OCI-LY1 (cell line): Measurements from ENCODE around the gene MRPL38.

Source experiments
- H2AFZ ChIP-seq: fragments of 200-600 bp; sonication (generic), shearing (Covaris generic); 2 replicates; pipeline ENCODE4 v1.6.0; 2014; ENCODE audit warnings: antibody characterized with exemption, mild to moderate bottlenecking, low read length
- H3F3A ChIP-seq: fragments of 200-600 bp; sonication (generic), shearing (Covaris generic); 2 replicates; pipeline ENCODE4 v1.6.0; 2014; ENCODE audit warnings: mild to moderate bottlenecking, antibody characterized with exemption, low read length, moderate library complexity; ENCODE audit not compliant: insufficient read depth
- H3K27ac ChIP-seq: fragments of 200-600 bp; sonication (generic); 2 replicates; pipeline ENCODE4 v1.5.1; 2014; ENCODE audit warnings: low read length, mixed run types, mild to moderate bottlenecking, low read depth; ENCODE audit not compliant: poor library complexity, severe bottlenecking
- H3K27me3 ChIP-seq: fragments of 200-600 bp; sonication (generic); 2 replicates; pipeline ENCODE4 v1.6.0; 2014; ENCODE audit warnings: antibody characterized with exemption, mild to moderate bottlenecking, low read length, moderate library complexity; ENCODE audit not compliant: insufficient read depth
- H3K36me3 ChIP-seq: fragments of 200-600 bp; sonication (generic); 2 replicates; pipeline ENCODE4 v1.6.1; 2014; ENCODE audit warnings: mild to moderate bottlenecking, antibody characterized with exemption, low read length, moderate library complexity, mixed read lengths; ENCODE audit not compliant: insufficient read depth
- H3K4me1 ChIP-seq: fragments of 200-600 bp; sonication (generic); 2 replicates; pipeline ENCODE4 v1.5.1; 2014; ENCODE audit warnings: mild to moderate bottlenecking, low read length, moderate library complexity; ENCODE audit not compliant: insufficient read depth, severe bottlenecking
- H3K4me2 ChIP-seq: fragments of 200-600 bp; sonication (generic), shearing (Covaris generic); 2 replicates; pipeline ENCODE4 v1.6.1; 2014; ENCODE audit warnings: low read length
- H3K4me3 ChIP-seq: fragments of 200-600 bp; sonication (generic); 2 replicates; pipeline ENCODE4 v1.5.1; 2014; ENCODE audit warnings: low read length, low read depth, mild to moderate bottlenecking, mixed read lengths; ENCODE audit not compliant: poor library complexity, severe bottlenecking
- H3K79me2 ChIP-seq: fragments of 200-600 bp; shearing (Covaris generic); 2 replicates; pipeline ENCODE4 v1.6.1; 2016; ENCODE audit warnings: mixed run types, low read length, mixed read lengths; ENCODE audit not compliant: insufficient read depth
- H3K9ac ChIP-seq: fragments of 200-600 bp; sonication (generic), shearing (Covaris generic); 2 replicates; pipeline ENCODE4 v1.6.1; 2014; ENCODE audit warnings: mild to moderate bottlenecking, low read length, mixed read lengths
- H3K9me2 ChIP-seq: fragments of 200-600 bp; sonication (generic), shearing (Covaris generic); 2 replicates; pipeline ENCODE4 v1.6.1; 2014; ENCODE audit warnings: low read depth, mild to moderate bottlenecking, low read length, mixed read lengths
- H3K9me3 ChIP-seq: fragments of 200-600 bp; shearing (Covaris generic); 2 replicates; pipeline ENCODE4 v1.6.1; 2014; ENCODE audit warnings: low read length, mixed read lengths
- H4K20me1 ChIP-seq: fragments of 200-600 bp; sonication (generic), shearing (Covaris generic); 2 replicates; pipeline ENCODE4 v1.6.0; 2016; ENCODE audit warnings: mild to moderate bottlenecking, low read length; ENCODE audit not compliant: insufficient read depth
- EZH2 ChIP-seq: fragments of 200-600 bp; sonication (generic), shearing (Covaris generic); IDR thresholded peaks from 2 replicates; pipeline ENCODE4 v1.8.0; 2017; ENCODE audit warnings: borderline replicate concordance, mixed run types, mild to moderate bottlenecking, antibody characterized with exemption, low read length, moderate library complexity, mixed read lengths
- TF ChIP-seq, protein P1 (sequence below): fragments of 200-600 bp; sonication (generic), shearing (Covaris generic); IDR thresholded peaks from 2 replicates; pipeline ENCODE4 v1.5.1; 2017; ENCODE audit warnings: mild to moderate bottlenecking, antibody characterized with exemption, low read length, moderate library complexity, mixed read lengths

The MRPL38 gene

DNA sequence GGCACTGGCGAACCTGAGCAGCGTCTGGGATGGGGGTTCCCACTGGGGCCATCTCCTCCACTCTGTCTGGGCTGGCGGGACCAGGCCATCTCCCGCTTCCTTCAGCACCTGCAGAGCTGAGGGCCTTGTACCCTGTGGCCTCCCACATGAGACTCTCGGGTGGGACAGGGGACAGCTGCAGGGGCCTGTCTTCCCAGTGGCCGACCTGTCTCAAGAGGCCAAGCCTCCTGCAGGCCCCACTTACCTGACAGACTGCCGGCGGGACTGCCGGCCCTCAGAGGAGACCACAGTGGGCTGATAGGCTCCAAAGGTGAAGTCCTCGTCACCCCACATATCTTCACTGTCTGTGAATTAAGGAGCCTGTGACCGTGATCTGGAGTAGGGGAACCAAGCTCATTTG is 20.4 kb upstream of the MRPL38 start:
- no peak overlapping the region for H3K4me3 ChIP-seq
- no peaks in the 10 kb centered on the region for H3K27me3 ChIP-seq
- peaks cover 42% of the 10 kb centered on the region; the same call in 1 of the 2 replicates for H3K36me3 ChIP-seq
- no peaks in the 10 kb centered on the region for H3K4me1 ChIP-seq
- no peak overlapping the region for H3K27ac ChIP-seq
- no peaks in the 10 kb centered on the region for H3K79me2 ChIP-seq
- H3K9me2 ChIP-seq = no peaks in the 10 kb centered on the region
- TF ChIP-seq, protein P1, sequence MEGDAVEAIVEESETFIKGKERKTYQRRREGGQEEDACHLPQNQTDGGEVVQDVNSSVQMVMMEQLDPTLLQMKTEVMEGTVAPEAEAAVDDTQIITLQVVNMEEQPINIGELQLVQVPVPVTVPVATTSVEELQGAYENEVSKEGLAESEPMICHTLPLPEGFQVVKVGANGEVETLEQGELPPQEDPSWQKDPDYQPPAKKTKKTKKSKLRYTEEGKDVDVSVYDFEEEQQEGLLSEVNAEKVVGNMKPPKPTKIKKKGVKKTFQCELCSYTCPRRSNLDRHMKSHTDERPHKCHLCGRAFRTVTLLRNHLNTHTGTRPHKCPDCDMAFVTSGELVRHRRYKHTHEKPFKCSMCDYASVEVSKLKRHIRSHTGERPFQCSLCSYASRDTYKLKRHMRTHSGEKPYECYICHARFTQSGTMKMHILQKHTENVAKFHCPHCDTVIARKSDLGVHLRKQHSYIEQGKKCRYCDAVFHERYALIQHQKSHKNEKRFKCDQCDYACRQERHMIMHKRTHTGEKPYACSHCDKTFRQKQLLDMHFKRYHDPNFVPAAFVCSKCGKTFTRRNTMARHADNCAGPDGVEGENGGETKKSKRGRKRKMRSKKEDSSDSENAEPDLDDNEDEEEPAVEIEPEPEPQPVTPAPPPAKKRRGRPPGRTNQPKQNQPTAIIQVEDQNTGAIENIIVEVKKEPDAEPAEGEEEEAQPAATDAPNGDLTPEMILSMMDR = no peak
- no peak for TF ChIP-seq EZH2
- H4K20me1 ChIP-seq = no peaks in the 10 kb centered on the region
- no peaks in the 10 kb centered on the region for H3K9me3 ChIP-seq
- no peak overlapping the region for H3K9ac ChIP-seq
- no peak overlapping the region for H2AFZ ChIP-seq
- H3K4me2 ChIP-seq = no peak overlapping the region
- H3F3A ChIP-seq = no peaks in the 10 kb centered on the region; the same call in 1 of the 2 replicates

DNA sequence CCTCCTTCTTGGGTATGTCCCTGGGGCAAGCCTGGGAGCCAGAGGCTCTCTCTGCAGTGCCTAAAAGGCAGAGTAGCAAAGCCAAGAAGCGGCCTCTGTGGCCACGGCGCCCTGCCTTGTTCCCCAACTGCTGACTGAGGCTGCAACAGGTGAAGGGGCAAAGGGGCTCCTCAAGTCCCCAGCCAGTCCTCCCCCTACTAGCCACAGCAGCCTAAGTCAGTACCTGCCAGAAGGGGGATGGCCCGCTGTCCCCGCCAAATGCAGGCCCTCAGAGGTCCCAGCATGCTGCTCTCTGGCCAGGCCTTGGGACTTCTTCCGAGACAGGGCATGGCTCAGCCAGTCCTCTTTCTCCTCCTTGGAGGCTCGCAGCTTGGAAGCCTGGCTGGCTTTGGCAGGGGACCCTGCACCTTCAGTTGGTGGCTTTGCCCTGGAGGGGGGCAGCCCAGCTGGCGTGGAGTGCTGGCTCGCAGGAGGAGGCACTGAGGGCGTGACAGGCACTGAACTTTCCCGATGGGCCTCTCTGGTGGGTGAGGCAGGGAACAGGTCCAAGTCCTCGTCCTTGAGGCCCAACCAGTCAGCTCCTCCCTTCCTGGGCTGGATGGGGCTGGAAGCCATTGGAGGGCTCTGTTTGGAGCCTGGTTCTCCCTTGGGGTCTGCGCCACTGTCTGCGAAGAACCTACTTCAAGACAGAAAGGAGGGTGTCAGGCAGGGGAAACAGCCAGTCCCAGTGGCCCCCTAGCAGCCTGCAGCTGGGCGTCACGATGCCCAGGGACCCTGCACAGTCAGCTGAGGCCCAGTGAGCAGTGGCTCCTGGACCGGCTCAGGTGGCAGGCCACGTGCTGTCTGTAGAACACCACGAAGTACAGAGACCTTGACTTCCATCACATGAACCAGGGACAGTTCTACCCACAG is 18.5 kb upstream of the MRPL38 start:
- H3K4me1 ChIP-seq = no peaks in the 10 kb centered on the region
- no peak overlapping the region for H3K4me2 ChIP-seq
- no peak overlapping the region for H2AFZ ChIP-seq
- H3K27ac ChIP-seq = no peak overlapping the region
- no peaks in the 10 kb centered on the region for H3K9me2 ChIP-seq
- no peak for TF ChIP-seq EZH2
- TF ChIP-seq, protein P1 = no peak
- H4K20me1 ChIP-seq = no peaks in the 10 kb centered on the region
- H3F3A ChIP-seq = no peaks in the 10 kb centered on the region
- H3K27me3 ChIP-seq = no peaks in the 10 kb centered on the region
- no peaks in the 10 kb centered on the region for H3K79me2 ChIP-seq
- no peak overlapping the region for H3K9ac ChIP-seq
- H3K9me3 ChIP-seq = no peaks in the 10 kb centered on the region
- H3K4me3 ChIP-seq = no peak overlapping the region
- H3K36me3 ChIP-seq = peaks cover 48% of the 10 kb centered on the region; the same call in 1 of the 2 replicates

DNA sequence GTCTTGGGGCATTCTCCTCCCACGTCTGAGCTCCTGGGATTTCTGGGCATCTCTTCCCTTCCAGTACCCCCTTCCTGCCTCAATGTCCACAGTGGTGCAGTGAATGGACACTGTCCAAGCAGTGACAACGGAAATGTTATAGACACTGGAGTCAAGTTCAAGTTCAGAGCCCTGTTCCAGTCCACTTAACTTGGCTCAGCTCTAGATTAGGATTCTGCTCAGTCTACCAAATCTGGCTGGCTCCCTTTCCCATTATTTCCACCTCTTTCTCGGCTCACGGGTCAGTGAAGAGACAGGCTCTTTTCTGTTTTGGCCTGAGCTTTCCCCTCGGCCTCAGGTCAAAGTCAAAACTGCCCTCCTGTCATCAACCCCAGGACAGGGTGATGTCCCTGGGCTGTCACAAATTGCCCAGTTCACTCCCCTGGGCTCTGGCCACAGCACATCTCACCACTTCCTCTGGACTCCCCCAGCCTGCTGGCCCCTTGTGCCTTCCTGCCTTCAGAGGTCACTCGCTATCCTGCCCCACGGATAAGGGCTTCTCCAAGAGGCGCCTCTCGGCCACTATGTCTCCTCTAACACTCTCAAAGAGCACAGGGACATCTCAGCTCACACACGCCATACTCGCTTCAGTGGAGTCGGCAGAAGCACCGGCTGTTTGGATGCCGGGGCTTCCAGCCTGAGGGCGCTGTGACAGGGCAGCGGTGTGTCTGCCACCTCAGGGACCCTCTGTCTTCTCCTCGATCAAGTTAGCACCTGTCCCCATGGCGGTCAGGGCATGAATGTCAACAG is 17.7 kb upstream of the MRPL38 start:
- TF ChIP-seq, protein P1 = no peak
- TF ChIP-seq EZH2 = no peak
- Histone ChIP-seq H3K4me3 (no peak overlapping the region), H3K79me2 (no peaks in the 10 kb centered on the region), H3K9me3 (no peaks in the 10 kb centered on the region), H3F3A (no peaks in the 10 kb centered on the region), H3K9ac (no peak overlapping the region), H2AFZ (no peak overlapping the region), H3K4me2 (no peak overlapping the region), H4K20me1 (no peaks in the 10 kb centered on the region), H3K27me3 (no peaks in the 10 kb centered on the region), H3K4me1 (no peaks in the 10 kb centered on the region), H3K27ac (no peak overlapping the region), H3K9me2 (no peaks in the 10 kb centered on the region), H3K36me3 (peaks cover 55% of the 10 kb centered on the region; the same call in 1 of the 2 replicates)
